GM23248 (cell line): ENCODE data around the gene FGF6.

Experiments used
- EZH2 ChIP-seq: fragments of 200-600 bp; sonication (generic); IDR thresholded peaks from 2 replicates; pipeline ENCODE4 v1.6.1; 2018; ENCODE audit warnings: antibody characterized with exemption, mild to moderate bottlenecking; ENCODE audit not compliant: insufficient read depth, poor library complexity, severe bottlenecking
- EZH2phosphoT487 ChIP-seq: fragments of 200-600 bp; sonication (generic); IDR thresholded peaks from 2 replicates; pipeline ENCODE4 v1.6.1; 2018; ENCODE audit warnings: antibody characterized with exemption, moderate library complexity, mild to moderate bottlenecking, low read depth; ENCODE audit not compliant: insufficient read depth

DNA sequence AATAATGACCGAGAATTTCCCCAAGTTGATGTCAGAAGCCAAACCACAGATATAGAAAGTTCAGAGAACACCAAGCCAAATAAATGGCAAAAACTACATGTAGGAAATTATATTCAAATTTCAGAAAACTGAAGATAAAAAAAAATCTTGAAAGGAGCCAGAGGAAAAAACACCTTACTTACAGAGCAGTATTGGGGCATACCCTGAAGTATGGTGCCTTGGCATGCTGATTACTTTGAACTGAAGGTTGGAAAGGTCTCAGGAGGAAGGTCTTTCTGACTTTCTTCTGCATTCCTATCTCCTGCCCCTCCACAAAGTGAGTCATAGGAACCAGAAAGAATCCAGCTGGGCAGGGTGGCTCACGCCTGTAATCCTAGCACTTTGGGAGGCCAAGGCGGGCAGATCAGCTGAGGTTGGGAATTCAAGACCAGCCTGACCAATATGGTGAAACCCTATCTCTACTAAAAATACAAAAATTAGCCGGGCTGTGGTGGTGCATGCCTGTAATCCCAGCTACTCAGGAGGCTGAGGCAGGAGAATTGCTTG lies 8.8 kb upstream of the FGF6 start:
- TF ChIP-seq EZH2phosphoT487, result no peak
- no peak for TF ChIP-seq EZH2
